IPS-NIHi11 (cell line): ENCODE measurements around the gene ADH4.
"Not testable (repeated sequence)": the region's sequence is repeated elsewhere in the genome, so short reads cannot be mapped to it uniquely, and the experiment has no call there.

Experiments used
- DNase-seq: peaks from one replicate; pipeline ENCODE4 v3.0.0; 2012; ENCODE audit warnings: mixed read lengths, low spot score

ADH4 gene

DNA sequence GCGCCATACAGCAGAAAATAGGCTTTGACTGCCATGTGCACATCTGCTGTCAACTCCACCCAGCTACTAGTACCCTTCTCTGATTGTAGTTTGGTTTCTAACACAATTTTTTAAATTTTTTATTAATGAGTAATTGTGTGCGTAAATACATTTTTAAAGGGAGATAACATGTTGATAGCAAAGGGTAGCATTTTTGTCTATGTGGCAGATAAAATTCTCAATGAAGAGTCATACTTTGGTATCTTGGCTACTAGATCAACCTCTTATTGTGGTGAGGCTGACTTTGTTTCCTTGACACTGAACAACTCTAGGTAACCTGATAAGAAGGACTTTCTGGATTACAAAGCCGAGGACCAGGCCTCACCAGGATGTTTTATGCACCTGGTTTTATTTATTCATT lies 9.5 kb downstream of the ADH4 start:
- DNase-seq, result no peak

DNA sequence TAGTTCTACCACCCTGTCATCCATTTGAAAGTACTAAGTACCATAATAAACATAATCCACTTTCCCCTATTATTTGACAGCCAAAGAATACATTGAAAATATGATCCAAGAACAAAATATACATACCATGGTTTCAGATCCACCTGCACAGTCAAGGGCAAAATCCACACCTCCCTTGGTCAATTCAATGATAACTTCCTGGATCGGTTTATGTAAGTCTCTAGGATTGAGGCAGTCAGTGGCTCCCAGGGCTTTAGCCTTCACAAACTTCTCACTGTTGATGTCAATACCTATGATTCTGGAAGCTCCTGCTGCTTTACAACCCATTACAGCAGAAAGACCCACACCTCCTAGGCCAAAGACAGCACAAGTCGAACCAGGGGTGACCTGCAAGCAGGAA lies 12.7 kb downstream of the ADH4 start:
- no peak for DNase-seq

- DNase-seq, result no peak
These were observed 17.7 kb downstream of the ADH4 start for GRCh38 chr4:99126376-99126775.

DNA sequence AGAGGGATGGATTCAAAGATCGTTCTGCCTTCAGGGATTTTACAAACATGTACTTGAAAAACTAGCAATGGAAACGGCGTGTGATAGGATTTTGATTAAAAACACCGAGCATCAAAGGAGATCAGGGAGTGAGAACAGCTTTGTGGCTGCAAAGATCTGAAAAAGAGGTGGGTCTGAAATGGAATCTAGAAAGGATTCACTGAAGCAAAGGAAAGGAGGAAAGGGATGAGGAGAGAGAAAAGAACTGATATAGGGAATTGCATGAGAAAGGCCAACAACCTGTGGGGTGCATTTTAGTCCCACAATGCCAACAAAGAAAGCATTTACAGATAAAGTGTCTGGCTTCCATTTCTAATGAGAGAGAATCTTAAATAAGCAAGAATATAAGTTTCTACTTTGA lies 23.1 kb downstream of the ADH4 start:
- no peak for DNase-seq

DNA sequence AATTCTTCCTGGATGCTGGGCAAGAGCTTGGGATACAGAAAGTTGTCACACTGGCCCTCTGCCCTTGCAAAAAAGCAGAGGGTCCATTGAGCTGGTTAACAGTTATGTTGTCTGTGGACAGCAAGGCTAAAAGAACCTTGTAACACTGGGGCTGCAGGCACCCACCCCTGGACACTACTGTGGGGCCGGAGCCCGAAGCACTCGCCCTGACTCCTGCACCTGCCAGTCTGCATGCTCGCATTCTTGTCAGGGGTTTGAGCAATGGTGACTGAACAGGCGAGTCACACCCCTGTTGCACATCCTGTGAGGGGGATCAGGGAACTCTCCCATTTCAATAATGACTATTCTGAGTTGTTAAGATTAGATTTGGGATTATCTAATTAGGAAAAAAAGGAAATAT lies 23.6 kb downstream of the ADH4 start:
- no peak for DNase-seq

GRCh38 chr4:99117876-99118693 lies 26.0 kb downstream of the ADH4 start:
- DNase-seq, result no peak

GRCh38 chr4:99117122-99117841 lies 26.8 kb downstream of the ADH4 start:
- DNase-seq, result not testable (repeated sequence)

- not testable (repeated sequence) for DNase-seq
These were observed 34.8 kb downstream of the ADH4 start for GRCh38 chr4:99109286-99109685.

GRCh38 chr4:99104153-99104552 lies 39.9 kb downstream of the ADH4 start:
- DNase-seq, result no peak

DNA sequence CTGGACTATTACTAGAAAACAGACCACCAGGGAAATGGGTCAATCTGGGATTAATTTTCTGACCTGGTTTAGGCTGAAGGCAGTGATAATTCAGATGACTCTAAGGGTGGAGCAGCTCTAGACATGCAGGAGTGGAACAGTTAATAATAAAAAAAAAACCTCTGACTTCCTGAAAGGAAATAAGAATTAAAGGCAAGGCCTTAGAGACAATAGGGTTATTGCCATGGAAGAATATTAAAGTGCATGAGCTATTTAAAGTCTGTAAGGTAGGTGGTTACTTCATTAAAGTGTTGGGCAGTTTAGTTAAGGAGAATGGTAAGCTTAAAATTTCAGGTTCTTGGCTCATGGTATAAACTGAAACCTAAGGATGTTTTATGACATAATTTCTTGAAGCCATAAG lies 40.9 kb downstream of the ADH4 start:
- no peak for DNase-seq

- DNase-seq, result no peak
These were observed 41.5 kb downstream of the ADH4 start for GRCh38 chr4:99102634-99103033.

DNA sequence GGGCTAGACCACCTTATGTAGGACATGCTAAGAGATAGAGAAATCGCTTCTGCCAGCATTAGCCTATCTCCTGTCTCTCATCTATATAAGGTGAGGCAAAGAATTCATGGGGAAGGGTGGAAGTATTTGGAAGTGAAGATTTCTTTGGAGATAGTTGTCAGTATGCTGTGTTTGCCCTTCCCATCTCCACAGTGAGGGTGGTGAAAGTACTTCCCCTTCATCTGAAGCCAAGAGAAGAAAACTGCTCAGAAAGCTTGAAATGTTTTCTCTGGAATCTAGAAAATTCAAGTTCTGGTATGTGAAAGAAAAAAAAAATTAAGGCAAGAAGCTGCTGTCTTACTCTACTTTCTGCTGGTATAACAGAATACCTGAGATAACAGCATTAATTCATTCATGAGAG lies 43.2 kb downstream of the ADH4 start:
- DNase-seq, result no peak

DNA sequence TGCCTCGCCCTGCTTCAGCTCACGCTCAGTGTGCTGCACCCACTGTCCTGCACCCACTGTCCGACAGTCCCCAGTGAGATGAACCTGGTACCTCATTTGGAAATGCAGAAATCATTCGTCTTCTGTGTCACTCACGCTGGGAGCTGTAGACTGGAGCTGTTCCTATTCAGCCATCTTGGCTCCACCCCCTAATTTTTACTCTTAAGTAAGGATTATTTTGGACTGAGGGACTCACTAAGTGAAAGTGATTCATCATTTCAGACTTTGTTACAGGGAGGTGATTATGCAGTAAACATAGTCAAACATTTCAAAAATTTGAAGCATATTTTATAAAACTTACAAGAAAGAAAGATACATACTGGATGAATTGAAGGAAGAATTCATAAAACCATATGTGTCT lies 44.3 kb downstream of the ADH4 start:
- DNase-seq, result not testable (repeated sequence)

- no peak for DNase-seq
These were observed 44.8 kb downstream of the ADH4 start for GRCh38 chr4:99099311-99099710.

GRCh38 chr4:99091841-99092240 lies 52.3 kb downstream of the ADH4 start:
- not testable (repeated sequence) for DNase-seq

DNA sequence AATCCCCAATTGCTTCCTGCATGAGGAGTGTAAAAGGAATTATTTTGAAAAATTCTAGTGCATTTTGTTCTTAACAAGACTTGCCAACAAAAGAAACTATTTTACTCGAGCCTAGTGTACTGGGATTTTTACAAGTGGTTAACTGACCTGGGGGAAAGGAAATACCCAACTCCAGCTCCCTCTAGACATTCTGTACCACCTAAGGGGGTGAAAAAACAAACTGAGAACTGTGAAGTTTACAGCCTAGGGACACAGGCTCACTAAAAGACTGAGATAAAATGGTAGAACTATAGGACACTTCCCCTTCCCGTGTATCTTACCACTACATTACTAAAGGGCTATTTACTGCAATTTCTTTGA lies 52.9 kb downstream of the ADH4 start:
- no peak for DNase-seq

GRCh38 chr4:99090481-99091215 lies 53.4 kb downstream of the ADH4 start:
- DNase-seq, result no peak

GRCh38 chr4:99088481-99089365 lies 55.4 kb downstream of the ADH4 start, which contains the start of gene ADH5:
ADH5 (minus strand) TSS chr4:99088788; CDS start chr4:99088700, 88 bp downstream.
- DNase-seq, result peak; percentile 95

- peak; percentile 4 for DNase-seq
These were observed 56.1 kb downstream of the ADH4 start for GRCh38 chr4:99088023-99088449.

- DNase-seq, result no peak
These were observed 59.5 kb downstream of the ADH4 start for GRCh38 chr4:99084595-99084994.

GRCh38 chr4:99082192-99082591 lies 61.9 kb downstream of the ADH4 start:
- DNase-seq, result no peak

GRCh38 chr4:99080869-99081268 lies 63.2 kb downstream of the ADH4 start:
- not testable (repeated sequence) for DNase-seq
